NCI-H2029 treated with DMSO at 0.1 percent for 48 hours (cell line): Measurements from ENCODE around the gene FECH.
"Not testable (repeated sequence)": the region's sequence is repeated elsewhere in the genome, so short reads cannot be mapped to it uniquely, and the experiment has no call there.

Source experiments
- DNase-seq: peaks from one replicate; lab custom pipeline; 2025; lab: John Stamatoyannopoulos, UW

Gene FECH

DNA sequence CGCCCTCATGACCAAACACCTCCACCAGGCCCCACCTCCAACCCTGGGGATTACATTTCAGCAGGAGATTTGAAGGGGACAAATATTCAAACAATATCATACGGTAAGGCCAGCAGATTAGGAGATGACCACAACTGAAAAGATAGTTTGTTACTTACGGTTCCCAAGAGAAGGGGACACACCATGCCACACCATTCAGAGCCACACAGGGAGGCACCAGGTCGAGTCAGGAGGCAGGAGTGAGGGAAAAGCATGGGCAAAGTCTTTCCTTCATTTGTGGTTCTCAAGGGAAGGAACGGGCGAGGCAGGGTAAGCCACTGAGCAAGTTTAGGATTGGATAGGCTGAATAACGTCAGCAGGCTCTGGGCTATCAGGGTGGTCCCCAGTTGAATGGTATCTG, 57.4 kb downstream of the FECH start:
- no peak for DNase-seq

DNA sequence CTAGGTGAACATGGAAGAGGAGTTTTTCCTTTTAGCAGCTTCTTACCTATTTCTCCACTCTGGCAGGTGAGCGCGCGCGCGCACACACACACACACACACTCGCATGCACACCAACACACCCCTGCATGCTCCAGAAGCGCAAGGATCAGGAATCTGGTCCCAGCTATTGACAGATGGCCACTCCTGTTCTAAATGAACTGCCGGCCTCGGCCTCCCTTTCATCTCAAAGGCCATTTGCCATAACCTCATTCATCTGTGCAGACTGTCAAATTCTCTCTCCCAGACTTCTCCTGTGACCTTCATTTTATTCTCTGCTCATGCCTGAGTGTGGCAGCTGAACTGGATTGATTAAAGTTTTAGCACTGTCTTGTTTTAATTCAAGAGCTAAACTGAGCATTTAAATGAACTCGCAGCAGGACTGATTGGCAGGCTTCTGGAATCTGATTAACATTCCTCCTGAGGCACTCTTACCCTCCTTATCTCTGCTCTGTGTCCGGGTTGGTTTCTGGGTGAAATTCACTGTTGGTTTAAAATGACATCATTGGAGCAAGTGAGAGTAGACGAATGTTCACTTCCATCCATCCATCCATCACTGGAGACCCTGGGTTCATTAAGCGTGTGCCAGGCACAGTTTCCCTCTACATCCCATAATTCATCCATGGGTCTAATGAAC, 58.8 kb downstream of the FECH start:
- no peak for DNase-seq

DNA sequence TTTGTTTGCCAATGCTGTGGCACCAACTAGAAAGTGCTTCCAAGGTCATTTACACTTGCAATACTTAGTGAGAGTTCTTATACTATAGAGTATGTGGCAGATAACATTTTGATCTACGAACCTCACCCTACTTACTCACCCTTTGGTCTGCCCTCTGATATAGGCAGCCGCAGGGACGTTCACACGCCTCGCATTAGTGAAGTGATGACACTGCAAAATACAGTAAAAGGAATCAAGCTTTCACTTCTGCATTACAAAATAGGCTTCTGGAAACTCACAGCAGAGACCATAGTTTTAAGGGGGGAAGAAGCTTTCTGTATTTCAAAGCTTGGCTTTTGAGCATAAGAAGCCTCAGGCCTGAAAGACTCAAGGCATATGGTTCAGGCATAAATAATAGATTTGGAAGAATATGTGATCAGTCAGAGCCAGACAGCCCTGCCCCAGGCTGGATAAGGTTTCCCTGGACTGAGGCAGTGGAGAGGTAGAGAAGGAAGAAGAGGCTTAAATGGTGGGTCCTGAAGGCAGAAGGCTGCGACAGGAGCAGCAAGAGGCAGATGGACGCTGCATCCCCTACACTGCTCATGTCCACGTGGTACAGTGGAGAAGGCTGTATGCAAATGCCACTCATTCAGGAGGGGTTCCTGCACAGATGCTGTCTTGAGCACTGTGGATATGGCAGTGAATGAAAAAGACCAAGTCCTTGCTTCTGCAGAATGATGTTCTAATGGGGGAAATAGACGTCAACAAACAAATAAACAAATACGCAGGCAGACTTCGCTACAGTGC, 63.1 kb downstream of the FECH start:
- DNase-seq: no peak

DNA sequence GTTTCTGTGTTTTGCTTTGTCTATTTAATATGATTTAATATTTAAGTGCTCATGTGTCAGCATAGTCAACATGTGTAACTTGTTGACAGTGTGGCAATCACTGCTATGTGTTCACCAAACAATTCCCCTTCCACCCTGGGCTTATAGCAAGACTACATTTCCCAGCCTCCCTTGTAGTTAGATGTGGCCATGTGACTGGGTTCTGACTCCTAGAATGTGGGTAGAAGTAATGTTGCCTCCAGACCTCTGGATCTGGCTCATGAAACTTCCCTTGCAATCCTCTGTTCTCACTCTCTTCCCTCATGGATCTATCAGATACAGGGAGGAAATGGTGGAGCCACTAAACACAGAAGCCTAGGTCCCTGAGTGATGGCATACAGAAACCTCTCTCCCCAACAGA, 64.2 kb downstream of the FECH start:
- DNase-seq: not testable (repeated sequence)

DNA sequence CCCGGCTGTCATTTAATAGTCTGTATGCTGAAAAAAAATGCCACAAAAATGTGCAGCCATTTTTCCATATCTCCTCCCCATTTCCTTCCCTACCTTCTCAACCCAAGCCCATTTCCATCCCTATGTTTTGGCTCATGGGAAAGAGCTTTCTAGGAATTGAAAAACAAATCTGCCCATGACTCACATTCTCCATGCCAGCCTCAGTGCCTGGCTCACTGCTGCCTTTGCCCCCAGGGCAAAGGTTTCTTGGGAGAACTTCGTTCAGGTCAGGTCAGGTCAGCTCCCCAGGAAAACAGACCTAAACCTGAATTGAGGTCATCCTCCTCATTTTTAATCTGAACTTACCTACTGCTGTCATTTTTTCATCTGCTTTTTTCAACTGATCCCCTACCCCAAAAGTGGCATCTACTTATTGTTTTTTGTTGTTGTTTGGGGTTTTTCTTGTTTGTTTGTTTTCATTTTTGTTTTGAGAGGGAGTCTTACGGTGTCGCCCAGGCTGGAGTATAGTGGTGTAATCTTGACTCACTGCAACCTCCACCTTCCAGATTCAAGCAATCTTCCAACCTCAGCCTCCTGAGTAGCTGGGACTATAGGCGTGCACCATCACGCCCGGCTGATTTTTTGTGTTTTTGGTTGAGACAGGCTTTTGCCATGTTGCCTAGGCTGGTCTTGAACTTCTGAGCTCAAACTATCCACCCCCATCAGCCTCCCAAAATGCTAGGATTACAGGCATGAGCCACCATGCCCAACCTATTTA, 66.7 kb downstream of the FECH start:
- DNase-seq: no peak

DNA sequence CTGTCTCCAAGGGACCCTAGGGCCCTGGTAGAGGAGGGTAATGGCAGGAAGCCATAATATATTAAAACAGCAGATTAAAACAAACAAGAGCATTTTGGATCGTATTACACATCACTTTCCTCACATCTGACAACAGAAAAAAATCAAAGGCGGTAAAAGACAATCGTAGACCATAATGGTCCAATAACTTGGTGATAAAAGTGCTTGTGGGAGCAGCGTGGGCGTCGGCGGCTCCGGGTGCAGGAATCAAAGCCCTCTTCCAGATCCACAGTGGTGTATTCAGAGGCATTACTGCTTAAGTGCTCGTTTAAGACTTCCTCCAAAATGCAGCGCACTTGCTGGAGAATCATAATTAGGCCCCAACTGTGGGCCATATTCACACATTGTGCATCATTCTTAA, 68.0 kb downstream of the FECH start:
- no peak for DNase-seq

DNA sequence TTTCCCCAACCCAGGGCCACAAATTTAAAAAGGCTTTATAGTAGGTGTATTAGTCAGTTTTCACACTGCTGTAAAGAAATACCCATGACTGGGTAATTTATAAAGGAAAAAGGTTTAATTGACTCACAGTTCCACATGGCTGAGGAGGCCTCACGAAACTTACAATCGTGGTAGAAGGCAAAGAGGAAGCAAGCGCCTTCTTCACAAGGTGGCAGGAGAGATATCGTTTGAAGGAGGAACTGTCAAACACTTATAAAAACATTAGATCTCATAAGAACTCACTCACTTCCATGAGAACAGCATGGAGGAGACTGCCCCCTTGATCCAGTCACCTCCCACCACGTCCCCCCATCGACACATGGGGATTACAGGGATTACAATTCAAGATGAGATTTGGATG, 70.4 kb downstream of the FECH start:
- no peak for DNase-seq

DNA sequence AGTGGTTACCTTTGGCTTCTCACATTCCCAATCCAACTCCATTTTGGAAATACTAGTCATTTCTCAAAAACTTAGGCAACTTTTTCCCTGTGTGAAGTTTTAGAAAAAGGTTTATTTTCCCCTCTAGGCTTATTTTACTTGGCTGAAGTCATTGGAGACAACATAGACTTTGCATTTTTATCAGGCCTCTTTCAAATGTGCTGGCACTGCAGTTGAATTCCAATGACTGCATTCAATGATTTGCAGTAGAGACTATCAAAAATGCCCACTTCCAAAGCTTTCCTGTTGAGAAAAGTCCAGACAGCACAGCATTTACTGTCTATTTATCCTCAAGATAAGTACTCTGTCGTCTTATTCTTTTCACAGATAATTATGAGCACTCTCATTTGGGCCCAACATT, 81.3 kb downstream of the FECH start:
- no peak for DNase-seq

DNA sequence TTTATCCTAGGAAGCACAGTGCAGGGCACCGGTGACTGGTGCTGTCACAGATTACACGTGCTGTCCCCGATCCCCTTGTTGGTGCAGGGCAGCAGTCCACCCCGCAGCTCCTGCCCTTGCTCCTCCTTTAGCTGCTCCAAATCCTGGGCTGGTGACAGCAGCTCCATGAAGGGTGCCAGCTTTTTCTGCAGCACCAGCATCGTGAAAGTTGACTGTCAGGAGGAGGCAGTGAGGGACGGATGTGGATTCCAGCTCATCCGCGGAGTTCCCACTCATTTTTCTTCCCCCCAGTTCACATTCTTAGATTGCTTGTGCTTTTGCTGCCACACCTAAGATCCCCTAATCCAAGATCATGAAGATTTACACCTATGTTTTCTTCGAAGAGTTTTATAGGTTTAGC, 83.9 kb downstream of the FECH start:
- no peak for DNase-seq

DNA sequence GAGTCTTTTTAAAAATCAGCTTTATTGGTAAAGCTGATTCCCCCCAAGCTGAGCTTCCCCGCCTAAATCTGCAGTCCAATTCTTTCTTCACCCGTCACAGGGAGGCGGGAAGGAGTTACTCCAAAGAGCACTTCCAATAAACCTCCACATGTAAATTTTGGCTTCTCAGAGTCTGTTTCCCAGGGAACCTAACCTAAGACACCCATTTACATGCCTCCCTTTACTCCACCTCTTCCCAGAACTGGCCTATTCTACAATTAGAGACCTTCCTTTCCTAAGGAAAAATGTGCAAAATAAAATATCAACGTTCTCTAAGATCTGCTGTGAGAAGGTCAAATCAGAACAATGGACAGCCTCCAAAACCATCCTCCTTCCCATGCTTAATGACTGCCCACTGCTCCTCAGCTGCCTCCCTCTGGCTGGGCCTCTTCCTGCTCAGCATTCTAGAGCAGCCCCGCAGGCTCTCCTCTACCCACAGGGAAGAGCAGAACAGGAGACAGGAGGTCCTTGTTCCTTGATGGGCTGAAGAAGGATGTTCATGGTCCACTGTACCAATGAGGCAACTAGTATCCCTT, 87.7 kb downstream of the FECH start:
- no peak for DNase-seq
